Calu3 (cell line): ENCODE measurements around the gene SLC6A12. TPM values are rescaled to one million over a fixed set of nuclear protein-coding genes. Genes with fewer than 3 reads are reported as not detected.

Experiments
- BruUV-seq: library from RNA; stranded (reverse); fragments of 400-500 nt; replicated peaks from 2 replicates; lab custom pipeline; 2021; lab: Mats Ljungman, UMichigan
- CTCF ChIA-PET: fragments of 300-600 bp; sonication (Branson Sonifier 250); formaldehyde crosslinking; loops from one replicate; lab custom pipeline; 2022; ENCODE audit warnings: antibody characterized with exemption; lab: Charles Lee
- DNase-seq: peaks from one replicate; pipeline ENCODE4 v3.0.0; 2022
- H3K27ac Mint-ChIP-seq: one replicate; pipeline ENCODE4 v1.8.0; 2022; ENCODE audit warnings: mixed read lengths; ENCODE audit not compliant: unreplicated experiment
- H3K27me3 Mint-ChIP-seq: one replicate; pipeline ENCODE4 v1.8.0; 2022; ENCODE audit warnings: mixed read lengths; ENCODE audit not compliant: unreplicated experiment
- H3K36me3 Mint-ChIP-seq: one replicate; pipeline ENCODE4 v1.8.0; 2022; ENCODE audit warnings: mild to moderate bottlenecking, moderate library complexity, mixed read lengths; ENCODE audit not compliant: insufficient read depth, unreplicated experiment
- H3K4me1 Mint-ChIP-seq: one replicate; pipeline ENCODE4 v1.8.0; 2022; ENCODE audit warnings: mild to moderate bottlenecking, low read depth, mixed read lengths; ENCODE audit not compliant: unreplicated experiment
- H3K4me3 Mint-ChIP-seq: one replicate; pipeline ENCODE4 v1.8.0; 2022; ENCODE audit warnings: mild to moderate bottlenecking, low read depth, moderate library complexity, mixed read lengths; ENCODE audit not compliant: unreplicated experiment
- H3K9me3 Mint-ChIP-seq: one replicate; pipeline ENCODE4 v1.8.0; 2022; ENCODE audit warnings: low read depth, mixed read lengths; ENCODE audit not compliant: unreplicated experiment
- CTCF ChIP-seq: fragments of 200-600 bp; IDR thresholded peaks from one replicate; pipeline ENCODE4 v1.8.0; 2022; ENCODE audit warnings: antibody characterized with exemption; ENCODE audit not compliant: unreplicated experiment
- intact Hi-C: fragments of 100-400 bp; cut with micrococcal nuclease; formaldehyde crosslinking; loops from one replicate; pipeline ENCODE4 v1.10.0; 2022; ENCODE audit not compliant: unreplicated experiment
- total RNA-seq: library from RNA; stranded (reverse); gene quantifications from 2 replicates; pipeline ENCODE4 v1.2.3, GENCODE V29; 2022

SLC6A12 gene
- total RNA-seq, 1 experiment from 2014 or later = 0.90 TPM

- no peak for TF ChIP-seq CTCF
- no peaks in the 10 kb centered on the region for H3K4me1 Mint-ChIP-seq
- no TSS peak for BruUV-seq
- intact Hi-C loops = no loop called here
- peaks cover 3% of the 10 kb centered on the region for H3K9me3 Mint-ChIP-seq
- peaks cover 69% of the 10 kb centered on the region for H3K27me3 Mint-ChIP-seq
- DNase-seq = no peak
- no peak overlapping the region for H3K4me3 Mint-ChIP-seq
- CTCF ChIA-PET = no interaction called here
- peaks cover 5% of the 10 kb centered on the region for H3K36me3 Mint-ChIP-seq
- H3K27ac Mint-ChIP-seq = no peak overlapping the region
These were observed 57.0 kb downstream of the SLC6A12 start for GRCh38 chr12:156945-157344.

GRCh38 chr12:155646-156045 is 58.3 kb downstream of the SLC6A12 start:
- no TSS peak for BruUV-seq
- Mint-ChIP-seq H3K9me3 (peaks cover 3% of the 10 kb centered on the region), H3K36me3 (peaks cover 5% of the 10 kb centered on the region), H3K27ac (no peak overlapping the region), H3K4me1 (no peaks in the 10 kb centered on the region), H3K27me3 (peaks cover 69% of the 10 kb centered on the region), H3K4me3 (no peak overlapping the region)
- CTCF ChIA-PET = no interaction called here
- no peak for DNase-seq
- intact Hi-C loops = no loop called here
- no peak for TF ChIP-seq CTCF

GRCh38 chr12:155006-155405 is 59.0 kb downstream of the SLC6A12 start:
- Mint-ChIP-seq H3K27ac (no peak overlapping the region), H3K36me3 (peaks cover 5% of the 10 kb centered on the region), H3K4me1 (no peaks in the 10 kb centered on the region), H3K9me3 (peaks cover 3% of the 10 kb centered on the region), H3K27me3 (peaks cover 69% of the 10 kb centered on the region), H3K4me3 (no peak overlapping the region)
- DNase-seq = no peak
- no peak for TF ChIP-seq CTCF
- CTCF ChIA-PET = no interaction called here
- intact Hi-C loops = no loop called here
- BruUV-seq = no TSS peak

- DNase-seq = no peak
- Mint-ChIP-seq H3K9me3 (peaks cover 3% of the 10 kb centered on the region), H3K27ac (no peak overlapping the region), H3K4me3 (no peak overlapping the region), H3K36me3 (peaks cover 4% of the 10 kb centered on the region), H3K4me1 (no peaks in the 10 kb centered on the region), H3K27me3 (peaks cover 69% of the 10 kb centered on the region)
- CTCF ChIA-PET = interaction anchor here (0.7 to 1.9 kb wide), 2 partner anchors 9 to 23 kb away, joined by 3 to 4 read pairs; no protein-coding TSS in a partner anchor
- intact Hi-C loops = no loop called here
- no TSS peak for BruUV-seq
- TF ChIP-seq CTCF = no peak
These were observed 59.9 kb downstream of the SLC6A12 start for GRCh38 chr12:154058-154457.
